ENCODE measurements around the gene AP1M1.

GRCh38 chr19:16225279-16226183 lies 27.8 kb downstream of the AP1M1 start:
- TF ChIP-seq GFI1B (tag by site-specific recombination; IDR thresholded peaks at IDR 0.05) (no peak), ZNF18 (tag by site-specific recombination; IDR thresholded peaks at IDR 0.05) (no peak), ZSCAN30 (tag by site-specific recombination; IDR thresholded peaks at IDR 0.05) (no peak), CTCF (tag by site-specific recombination; IDR thresholded peaks at IDR 0.05) (no peak), ZNF155 (tag by site-specific recombination; IDR thresholded peaks at IDR 0.05) (no peak), SETDB1 (IDR thresholded peaks at IDR 0.05; ENCODE audit: insufficient read length, low read length) (no peak), ZNF362 (tag by site-specific recombination; IDR thresholded peaks at IDR 0.05) (no peak), ZFP69B (tag by site-specific recombination; IDR thresholded peaks at IDR 0.05) (no peak), ZNF146 (tag by site-specific recombination; IDR thresholded peaks at IDR 0.05) (no peak), ELK4 (IDR thresholded peaks at IDR 0.05; ENCODE audit: borderline replicate concordance, low read depth, low read length) (no peak), ZNF629 (tag by site-specific recombination; IDR thresholded peaks at IDR 0.05) (no peak), ZBTB20 (tag by site-specific recombination; IDR thresholded peaks at IDR 0.05) (no peak)

Measured in HEK293 (cell line).